ENCODE measurements around the gene CTNND2. TPM values are rescaled to one million over a fixed set of nuclear protein-coding genes. Genes with fewer than 3 reads are reported as not detected.

The CTNND2 gene
- total and polyA plus RNA-seq, 8 donors, result 9.2 to 62.8 (median 43.7) TPM

DNA sequence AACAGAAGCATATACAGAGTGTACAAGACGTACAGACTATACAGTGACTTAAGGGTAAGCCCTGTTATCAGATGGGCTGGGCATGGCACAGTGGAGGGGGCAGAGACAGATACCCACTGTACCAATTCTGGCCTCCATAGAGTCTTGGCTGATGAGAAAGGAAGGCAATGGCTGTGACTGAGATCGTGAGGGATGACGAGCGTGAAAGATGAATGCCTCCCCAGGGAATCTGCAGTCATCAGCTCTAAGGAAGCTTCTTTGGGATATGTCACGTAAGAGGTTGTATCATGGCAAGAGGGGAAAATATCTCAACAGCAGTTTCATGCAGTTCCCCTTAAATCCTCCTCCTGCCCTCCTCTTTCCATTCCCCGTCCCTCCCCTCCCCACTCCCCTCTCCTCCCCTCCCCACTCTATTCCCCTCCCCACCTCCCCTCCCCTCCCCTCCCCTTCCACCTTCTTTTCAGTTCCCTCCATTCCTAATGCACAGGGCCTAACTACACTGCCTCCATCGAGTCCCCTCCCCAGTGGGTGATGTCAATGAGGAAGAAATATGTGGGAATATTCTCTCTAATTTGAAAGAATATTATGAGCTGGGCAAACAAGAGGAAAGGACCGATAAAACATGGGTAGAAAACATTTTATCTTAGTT, 916.8 kb downstream of the CTNND2 start:
- ATAC-seq, result no peak
- Histone ChIP-seq H3K27me3 (no peaks in the 10 kb centered on the region), H3K4me3 (no peak overlapping the region), H3K27ac (no peak overlapping the region), H3K4me1 (peaks cover 0 to 3% (median 0%) of the 10 kb centered on the region in 3 donors), H3K36me3 (no peaks in the 10 kb centered on the region), H3K9me3 (no peaks in the 10 kb centered on the region)
- WGBS, 2 donors, result 59 to 67% methylated on average over 8 of the region's 8 CpGs
- TF ChIP-seq, protein P1, sequence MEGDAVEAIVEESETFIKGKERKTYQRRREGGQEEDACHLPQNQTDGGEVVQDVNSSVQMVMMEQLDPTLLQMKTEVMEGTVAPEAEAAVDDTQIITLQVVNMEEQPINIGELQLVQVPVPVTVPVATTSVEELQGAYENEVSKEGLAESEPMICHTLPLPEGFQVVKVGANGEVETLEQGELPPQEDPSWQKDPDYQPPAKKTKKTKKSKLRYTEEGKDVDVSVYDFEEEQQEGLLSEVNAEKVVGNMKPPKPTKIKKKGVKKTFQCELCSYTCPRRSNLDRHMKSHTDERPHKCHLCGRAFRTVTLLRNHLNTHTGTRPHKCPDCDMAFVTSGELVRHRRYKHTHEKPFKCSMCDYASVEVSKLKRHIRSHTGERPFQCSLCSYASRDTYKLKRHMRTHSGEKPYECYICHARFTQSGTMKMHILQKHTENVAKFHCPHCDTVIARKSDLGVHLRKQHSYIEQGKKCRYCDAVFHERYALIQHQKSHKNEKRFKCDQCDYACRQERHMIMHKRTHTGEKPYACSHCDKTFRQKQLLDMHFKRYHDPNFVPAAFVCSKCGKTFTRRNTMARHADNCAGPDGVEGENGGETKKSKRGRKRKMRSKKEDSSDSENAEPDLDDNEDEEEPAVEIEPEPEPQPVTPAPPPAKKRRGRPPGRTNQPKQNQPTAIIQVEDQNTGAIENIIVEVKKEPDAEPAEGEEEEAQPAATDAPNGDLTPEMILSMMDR (IDR thresholded peaks at IDR 0.05), result no peak
- DNase-seq, result no peak
- intact Hi-C loops (cut with DNase I), result no loop called here
- FAIRE-seq, result no peak

DNA sequence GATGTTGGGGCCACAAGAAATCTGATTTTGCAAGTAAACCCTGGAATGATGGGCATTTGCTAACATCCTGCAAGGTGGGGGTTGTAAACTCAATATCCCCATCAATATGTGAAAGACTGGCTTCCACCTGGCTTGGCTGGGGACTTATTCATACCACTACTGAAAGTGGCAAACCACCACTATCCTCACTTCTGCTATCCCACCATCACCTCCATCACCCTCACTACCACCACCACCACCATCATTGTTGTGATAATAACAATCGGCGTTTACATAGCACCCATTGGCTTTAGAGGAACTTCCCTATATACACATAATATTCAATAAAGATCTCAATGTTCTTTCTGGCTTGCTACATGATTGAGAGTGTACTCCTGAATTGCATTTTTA, 918.5 kb downstream of the CTNND2 start:
- TF ChIP-seq, protein P1 (IDR thresholded peaks at IDR 0.05), result no peak
- no peak overlapping the region for H3K27ac ChIP-seq
- WGBS, 2 donors, result 88% methylated on average over 2 of the region's 2 CpGs
- no peaks in the 10 kb centered on the region for H3K9me3 ChIP-seq
- no peak overlapping the region for H3K4me3 ChIP-seq
- FAIRE-seq (no peak), DNase-seq (no peak), ATAC-seq (no peak)
- intact Hi-C loops (cut with DNase I), result no loop called here
- no peaks in the 10 kb centered on the region for H3K27me3 ChIP-seq
- H3K4me1 ChIP-seq, result peaks cover 0 to 3% (median 0%) of the 10 kb centered on the region in 3 donors
- H3K36me3 ChIP-seq, result no peaks in the 10 kb centered on the region

DNA sequence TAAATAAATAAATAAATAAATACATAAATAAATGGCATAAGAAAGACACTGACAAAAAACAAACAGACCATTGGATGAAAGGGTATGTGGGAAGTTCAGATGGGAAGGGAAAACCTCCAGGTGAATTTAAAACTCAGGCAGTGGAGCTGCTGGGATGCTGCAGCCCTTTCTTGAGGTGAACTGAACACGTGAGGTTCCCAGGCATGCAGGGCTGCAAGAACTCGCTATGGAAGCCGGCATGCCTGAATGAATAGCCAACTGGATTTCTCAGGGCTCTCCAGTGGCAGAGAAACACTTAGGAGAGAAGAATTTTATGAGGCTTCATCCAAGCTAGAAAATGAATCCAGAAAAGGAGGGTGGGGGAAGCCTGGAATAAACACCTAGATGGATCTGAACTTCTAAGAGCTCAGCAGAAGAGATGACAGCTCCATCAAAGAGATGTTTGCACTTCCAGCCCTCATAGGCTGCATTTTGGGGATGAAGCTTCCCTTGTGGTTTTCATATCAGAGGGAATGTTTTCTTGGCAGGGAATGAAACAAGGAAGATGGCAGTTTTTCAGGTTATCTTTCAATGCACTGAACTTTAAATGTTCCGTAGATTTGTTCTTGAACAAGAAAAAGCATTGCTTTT, 919.0 kb downstream of the CTNND2 start:
- Histone ChIP-seq H3K27ac (no peak overlapping the region), H3K27me3 (no peaks in the 10 kb centered on the region), H3K4me3 (no peak overlapping the region), H3K4me1 (peaks cover 0 to 3% (median 0%) of the 10 kb centered on the region in 3 donors), H3K36me3 (no peaks in the 10 kb centered on the region), H3K9me3 (no peaks in the 10 kb centered on the region)
- 94 to 97% methylated on average over 4 of the region's 4 CpGs for WGBS, 2 donors
- TF ChIP-seq, protein P1 (IDR thresholded peaks at IDR 0.05), result no peak
- intact Hi-C loops (cut with DNase I), result no loop called here
- no peak for ATAC-seq
- no peak for FAIRE-seq
- no peak for DNase-seq

DNA sequence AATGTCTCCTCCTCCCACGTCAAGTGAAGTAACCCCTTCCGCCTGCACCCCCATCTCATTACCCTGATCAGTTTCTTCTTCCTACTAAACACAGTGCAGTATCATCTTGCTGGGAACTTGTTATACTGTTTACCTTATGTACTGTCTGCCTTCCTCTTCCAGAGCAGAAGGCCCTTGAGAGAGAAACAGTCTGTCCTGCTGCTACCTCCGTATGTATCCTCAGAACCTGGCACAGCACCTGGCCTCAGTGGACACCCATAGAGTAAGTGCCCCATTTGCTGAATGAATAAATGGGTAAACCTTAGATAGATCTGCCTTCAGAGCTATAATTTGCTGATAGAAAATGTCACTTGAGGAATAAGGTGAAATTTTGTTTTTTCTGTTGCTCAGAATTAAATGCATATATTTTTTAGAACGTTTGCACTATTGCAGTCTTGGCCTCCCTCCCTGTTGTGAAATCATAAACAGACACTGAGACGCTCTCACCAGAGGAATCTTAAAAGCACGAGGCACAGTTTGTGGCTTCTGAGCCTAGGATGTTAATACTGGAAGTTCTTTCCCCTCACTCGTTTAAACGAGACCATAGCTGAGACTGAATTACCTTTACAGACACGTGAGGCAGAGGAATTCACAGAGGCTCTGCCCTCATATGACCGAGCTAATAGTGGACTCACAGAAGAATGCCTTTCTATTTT, 920.1 kb downstream of the CTNND2 start:
- WGBS, 2 donors, result 81 to 82% methylated on average over 10 of the region's 10 CpGs
- no peak for ATAC-seq
- intact Hi-C loops (cut with DNase I), result no loop called here
- TF ChIP-seq, protein P1 (IDR thresholded peaks at IDR 0.05), result no peak
- no peaks in the 10 kb centered on the region for H3K9me3 ChIP-seq
- DNase-seq, result no peak
- peaks cover 0 to 3% (median 0%) of the 10 kb centered on the region in 3 donors for H3K4me1 ChIP-seq
- H3K4me3 ChIP-seq, result no peak overlapping the region
- no peak for FAIRE-seq
- no peaks in the 10 kb centered on the region for H3K36me3 ChIP-seq
- no peak overlapping the region for H3K27ac ChIP-seq
- no peaks in the 10 kb centered on the region for H3K27me3 ChIP-seq
